Activated T-cell treated with anti-CD3 and anti-CD28 coated beads, Interleukin-2, amount 50 U/mL, for 48 hours (primary cell): ENCODE data around the gene SEC31B.
A peak's percentile ranks its signal among the peaks of the same experiment; 100 is the strongest.

Experiments used
- DNase-seq, 2 experiments: peaks; one replicate each; pipeline ENCODE4 v3.0.0-alpha.2; 2020

SEC31B gene

DNA sequence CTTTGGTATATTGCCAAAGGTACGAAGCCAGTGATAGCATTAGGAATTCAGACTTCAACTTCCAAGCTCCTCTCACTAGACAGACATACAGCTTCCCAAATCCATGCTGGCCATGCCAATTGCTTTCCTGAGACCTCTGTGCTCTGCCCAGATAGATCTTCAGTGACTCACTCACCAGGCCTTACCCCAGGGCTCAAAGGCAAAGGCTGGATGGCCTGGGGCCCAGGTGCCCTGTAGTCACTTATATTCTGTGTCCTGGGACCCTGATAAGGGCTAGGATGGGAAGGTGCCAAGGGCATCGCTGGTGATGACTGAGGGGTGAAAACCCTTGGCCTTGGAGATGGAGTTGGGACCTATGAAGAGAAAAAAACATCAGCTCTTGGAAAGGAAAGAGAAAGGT is 29.1 kb downstream of the SEC31B start:
- DNase-seq = no peak

DNA sequence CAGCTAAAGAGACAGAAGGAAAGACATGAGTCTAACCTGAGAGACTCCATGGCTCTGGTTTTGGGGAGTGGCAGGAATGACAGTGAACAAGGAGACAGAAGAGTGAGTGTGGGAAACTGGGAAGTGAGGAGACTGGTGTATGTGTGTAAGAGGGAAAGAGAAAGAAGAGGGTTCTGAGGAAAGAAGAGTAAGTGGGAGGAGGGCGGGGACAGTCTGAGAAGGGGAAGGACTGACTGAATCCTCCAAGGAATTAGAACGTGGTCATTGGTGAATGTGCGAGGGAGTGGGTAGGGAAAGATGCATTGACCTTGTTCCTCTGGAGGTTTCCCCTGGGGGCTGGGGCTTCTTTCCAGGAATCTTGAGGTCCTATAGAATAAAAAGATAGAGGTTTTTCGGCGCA is 30.3 kb downstream of the SEC31B start:
- no peak for DNase-seq

DNA sequence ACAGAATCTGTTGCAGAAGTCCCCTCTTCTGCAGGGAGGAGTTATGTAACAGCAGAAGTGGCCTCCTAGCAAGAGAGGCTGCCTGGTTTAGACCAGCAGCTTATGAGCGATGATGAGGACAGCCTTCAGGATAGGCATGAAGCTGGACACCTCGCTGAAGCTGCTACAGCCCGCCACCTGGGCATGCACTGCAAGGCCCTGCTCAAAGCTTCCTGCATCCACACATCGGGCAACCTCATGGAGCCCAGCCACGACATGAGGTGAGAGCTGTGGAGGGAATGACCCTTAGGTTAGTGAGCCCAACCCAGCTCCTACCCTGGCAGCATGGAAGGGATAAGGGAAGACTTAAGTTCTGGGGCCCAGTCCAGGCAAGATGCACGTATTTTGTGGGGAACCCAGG is 32.1 kb downstream of the SEC31B start:
- no peak for DNase-seq

DNA sequence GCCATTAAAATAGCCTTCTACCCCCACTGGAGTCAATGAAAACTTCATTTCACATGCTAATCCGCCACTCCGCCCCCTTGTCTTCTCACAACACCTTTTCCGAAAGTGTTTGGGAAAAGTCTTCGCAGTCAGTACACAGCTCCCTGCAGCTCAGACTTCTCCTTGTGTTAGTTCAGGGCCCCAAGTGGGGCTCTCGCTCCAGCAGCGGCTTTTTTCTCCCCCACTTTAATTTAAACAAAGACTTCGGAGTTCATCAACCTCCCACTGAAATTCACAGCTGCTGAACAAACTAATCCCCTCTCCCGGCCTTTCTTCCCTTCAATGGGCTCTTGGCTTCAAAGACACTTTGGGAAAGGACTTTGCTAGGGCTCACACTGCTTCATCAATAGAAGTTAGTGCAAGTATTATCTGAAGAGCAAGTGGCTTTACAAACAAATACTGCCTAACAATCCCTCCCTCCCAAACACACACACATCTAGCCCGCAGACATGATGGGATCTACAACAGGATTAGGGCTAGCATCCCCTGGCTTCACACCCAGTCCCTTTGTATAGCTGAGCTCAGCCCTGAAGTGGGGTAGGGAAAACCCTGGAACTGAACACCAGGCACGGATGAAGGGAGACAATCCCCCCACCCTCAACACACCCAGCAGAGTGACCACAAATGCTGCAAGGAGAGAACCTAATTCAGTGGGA is 33.7 kb downstream of the SEC31B start:
- DNase-seq = no peak

DNA sequence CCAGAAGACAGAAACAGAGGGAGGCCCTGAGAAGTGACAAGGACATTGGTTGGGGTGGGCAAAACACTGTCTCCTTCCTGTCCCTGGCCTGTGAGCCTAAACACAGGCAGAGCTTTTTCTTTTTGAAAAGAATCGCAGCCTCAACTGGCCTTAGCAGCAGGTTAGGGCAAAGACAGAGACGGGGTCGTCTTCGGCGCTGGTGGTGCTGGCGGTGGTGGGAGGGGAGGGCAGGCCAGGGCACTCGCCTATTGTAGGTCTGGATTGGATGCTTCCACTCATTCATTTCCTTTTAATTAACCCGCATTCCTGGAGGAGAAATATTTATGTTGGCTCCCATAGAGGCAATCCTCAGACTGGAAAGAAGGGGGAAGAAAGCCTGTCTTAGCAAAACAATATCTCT is 34.3 kb downstream of the SEC31B start:
- no peak for DNase-seq

DNA sequence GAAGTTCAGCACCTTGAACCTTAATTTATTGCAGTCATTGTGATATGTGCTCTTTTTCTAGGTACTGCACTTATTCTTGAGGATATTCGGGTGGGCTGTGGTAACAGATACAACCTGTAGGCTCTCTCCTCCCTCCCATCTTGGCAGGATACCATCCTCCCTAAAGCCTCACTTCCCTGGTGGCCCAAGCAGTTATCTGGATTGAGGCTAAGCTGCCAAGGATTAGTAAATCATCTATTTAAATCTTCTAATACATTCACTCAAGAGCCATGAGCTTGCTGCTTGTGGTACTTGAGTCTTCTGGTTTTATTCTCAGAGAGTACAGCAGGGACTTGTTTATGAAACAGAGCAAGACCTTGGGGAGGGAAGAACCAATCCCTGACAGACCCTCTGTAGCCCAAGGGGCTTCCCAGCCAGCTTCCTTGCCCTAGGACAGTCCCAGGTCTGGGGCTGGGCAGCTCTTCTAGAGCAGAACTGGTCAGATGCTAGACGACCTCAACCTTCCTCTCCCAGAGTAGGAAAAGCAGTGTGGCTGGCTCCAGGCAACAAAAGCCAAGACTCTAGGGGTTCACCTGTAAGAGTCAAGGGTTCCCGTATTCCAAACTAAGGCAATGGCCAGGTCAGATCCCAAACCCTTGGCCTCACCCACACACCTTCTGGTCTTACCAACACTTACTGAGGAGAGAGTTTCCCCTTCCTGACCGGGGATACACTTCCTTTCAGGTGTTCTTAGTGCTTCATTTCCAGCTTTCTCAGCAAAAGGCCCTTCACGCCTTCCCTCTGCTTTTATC is 35.6 kb downstream of the SEC31B start:
- no peak for DNase-seq

DNA sequence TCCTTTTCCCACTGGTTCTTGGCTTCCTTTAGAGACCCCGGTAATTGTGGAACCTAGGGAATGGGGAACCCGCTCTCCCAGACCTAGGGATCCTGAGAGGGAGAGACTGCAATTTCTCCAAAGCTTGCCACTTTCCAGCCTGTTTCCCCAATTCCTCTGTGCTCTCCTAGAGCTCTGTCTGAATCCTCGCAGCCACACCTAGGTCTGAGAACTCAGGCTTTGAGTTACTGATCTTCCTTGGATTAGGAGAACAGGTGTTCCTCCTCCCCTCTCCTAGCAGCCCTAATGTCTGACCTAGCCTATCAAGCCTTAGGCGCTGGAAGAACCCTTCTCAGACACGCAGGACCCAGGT is 36.9 kb downstream of the SEC31B start:
- DNase-seq = no peak

DNA sequence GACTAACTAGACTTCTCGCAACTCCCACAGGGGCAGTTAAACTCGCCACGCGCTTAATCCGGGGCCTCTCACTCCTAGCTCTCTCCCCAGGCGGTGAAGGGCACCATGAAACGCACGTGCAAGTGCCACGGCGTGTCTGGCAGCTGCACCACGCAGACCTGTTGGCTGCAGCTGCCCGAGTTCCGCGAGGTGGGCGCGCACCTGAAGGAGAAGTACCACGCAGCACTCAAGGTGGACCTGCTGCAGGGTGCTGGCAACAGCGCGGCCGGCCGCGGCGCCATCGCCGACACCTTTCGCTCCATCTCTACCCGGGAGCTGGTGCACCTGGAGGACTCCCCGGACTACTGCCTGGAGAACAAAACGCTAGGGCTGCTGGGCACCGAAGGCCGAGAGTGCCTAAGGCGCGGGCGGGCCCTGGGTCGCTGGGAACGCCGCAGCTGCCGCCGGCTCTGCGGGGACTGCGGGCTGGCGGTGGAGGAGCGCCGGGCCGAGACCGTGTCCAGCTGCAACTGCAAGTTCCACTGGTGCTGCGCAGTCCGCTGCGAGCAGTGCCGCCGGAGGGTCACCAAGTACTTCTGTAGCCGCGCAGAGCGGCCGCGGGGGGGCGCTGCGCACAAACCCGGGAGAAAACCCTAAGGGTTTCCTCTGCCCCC is 37.4 kb downstream of the SEC31B start:
- DNase-seq = peak; percentile 75 to 82

DNA sequence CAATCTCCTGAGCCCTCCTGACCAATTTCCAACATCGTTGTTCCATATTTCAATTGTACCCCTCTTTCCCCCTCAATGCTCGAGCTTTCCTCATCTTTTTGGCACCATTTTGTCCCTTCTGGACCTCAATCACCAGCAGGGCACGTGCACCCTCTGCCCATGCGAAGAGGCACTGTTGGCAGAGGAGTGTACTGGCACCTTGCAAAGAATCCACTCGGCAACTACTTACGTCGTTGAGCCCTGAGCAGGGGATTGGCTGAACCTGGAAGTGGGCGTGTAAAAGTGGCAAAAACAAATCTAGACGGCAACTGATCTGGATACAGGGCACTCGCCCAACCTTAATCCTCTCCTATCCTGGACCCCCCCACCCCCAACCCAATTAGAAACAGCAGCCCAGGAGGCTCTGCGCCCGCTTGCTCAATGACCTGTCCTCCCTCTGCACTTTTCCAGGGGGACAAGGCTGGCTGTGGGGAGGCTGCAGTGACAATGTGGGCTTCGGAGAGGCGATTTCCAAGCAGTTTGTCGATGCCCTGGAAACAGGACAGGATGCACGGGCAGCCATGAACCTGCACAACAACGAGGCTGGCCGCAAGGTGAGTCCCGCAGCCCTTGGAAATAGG is 38.1 kb downstream of the SEC31B start:
- peak; percentile 99 to 100 for DNase-seq

DNA sequence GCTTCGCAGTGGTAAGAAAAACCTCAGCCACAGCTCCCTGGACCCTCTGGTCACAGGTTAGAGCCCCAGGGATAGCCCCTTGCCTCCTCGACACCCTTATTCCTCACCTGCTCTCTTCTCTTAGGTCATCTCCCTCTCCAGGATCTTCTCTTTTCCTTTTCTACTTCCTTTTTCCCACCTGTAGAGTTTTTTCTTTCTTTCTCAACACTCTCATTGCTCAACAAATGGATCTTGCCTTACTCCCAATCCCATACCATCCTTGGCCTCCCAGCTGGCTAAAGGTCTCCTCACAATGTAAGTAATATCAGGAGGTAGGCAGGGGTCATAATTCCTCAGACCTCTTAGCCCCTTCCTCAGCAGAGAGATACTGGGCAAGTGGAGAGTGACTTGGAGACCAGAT is 39.7 kb downstream of the SEC31B start:
- DNase-seq = no peak

DNA sequence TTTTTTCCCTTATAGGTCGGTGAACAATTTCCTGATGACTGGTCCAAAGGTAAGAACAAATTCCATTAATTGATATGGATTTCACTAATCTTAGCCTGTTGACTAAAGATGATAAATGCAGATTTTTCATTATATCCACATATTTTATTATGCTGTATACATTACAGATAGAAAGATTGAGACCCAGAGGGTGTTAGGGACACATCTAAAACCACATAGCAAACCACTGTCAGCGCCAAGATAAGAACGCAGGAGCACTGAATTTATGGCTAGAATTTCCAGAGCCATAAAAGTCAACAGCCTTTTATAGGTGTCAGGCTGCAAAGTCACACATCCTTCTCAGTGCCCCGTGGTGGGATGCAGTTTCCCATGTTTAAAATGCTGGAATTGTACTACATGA is 40.6 kb downstream of the SEC31B start:
- DNase-seq = no peak

DNA sequence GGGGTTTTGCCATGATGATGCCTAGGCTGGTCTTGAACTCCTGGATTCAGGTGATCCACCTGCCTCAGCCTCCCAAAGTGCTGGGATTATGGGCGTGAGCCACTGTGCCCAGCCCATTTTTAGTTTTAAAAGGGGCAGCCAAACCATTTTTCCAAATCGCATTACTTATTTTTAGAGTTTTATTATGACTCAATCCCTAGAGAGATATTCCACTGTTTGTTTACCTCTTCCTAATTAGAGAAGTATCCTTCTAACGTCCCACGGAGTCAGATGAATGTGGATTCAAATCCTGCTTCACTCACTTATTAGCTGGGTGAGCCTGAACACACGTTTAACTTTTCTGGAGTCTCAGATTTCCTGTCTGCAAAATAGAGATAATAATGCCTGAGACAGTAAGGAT is 41.7 kb downstream of the SEC31B start:
- DNase-seq = no peak

DNA sequence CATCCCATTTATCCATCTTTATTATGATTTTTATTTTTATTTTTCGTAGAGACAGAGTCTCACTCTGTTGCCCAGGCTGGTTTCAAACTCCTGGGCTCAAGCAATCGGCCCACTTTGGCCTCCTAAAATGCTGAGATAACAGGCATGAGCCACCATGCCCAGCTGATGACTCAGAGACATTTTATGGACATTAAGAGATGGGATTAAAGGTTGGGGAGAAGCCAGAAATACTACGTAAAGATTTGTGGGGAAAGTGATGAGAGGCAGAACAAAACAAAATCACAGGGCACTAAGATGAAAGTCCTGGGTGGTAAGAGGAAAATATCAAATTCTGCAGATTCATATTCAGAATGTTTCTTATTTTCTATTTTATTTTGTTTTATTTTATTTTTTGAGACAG is 49.3 kb downstream of the SEC31B start:
- DNase-seq = no peak

DNA sequence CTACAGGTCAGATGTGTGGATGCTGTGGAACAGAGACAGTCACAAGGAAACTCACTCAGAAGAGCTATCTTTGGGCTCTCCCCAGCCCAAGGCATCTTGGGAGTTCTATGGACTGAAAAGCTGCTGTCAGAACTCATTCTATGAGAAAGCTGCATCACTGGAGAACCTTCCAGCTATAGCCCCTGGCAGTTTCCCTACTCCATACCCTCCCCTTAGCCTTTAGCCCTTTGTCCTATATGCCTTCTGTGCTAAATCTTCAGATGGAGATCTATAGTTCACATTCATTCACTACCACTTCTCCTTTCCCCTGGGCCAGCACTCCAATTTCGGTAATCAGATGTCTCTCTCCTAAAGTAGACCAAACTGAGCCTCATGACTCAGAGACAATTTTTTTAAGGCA is 49.9 kb downstream of the SEC31B start:
- DNase-seq = no peak

DNA sequence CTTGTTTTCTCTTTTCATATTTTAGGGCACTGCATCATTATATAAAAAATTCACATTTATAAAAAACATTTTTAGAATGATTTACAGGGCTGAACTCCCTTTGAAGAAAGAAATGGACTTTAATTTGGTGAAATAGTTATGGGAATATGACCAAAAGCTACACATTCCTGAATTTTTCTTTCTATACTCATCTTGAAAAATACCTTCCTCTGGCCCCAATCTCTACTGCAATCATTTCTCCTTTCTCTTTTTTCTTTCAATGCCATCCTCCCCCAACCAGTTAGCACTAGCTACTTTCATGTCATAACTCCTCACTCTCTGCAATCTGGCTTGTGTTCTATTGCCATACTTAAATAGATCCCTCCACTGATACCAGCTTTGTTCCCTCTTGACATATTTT is 50.7 kb downstream of the SEC31B start:
- no peak for DNase-seq

DNA sequence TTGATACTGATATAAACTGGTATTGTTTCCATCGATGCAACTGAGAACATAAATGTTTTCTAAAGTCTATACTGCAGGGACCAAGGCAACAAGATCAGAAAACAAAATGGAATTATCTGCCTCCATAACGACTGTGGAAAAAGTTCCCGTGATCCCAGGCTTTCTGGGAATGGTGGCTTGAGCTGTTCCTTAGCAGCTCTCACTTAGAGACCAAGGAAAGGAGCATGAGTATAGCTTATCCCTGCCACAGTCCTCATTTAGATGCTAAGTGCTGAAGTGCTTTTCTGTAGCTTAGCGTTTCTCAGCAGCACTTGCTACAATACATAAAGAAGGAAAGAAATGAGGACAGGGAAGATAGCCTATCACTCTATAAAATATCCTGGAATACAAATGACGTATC is 51.3 kb downstream of the SEC31B start:
- DNase-seq = no peak

DNA sequence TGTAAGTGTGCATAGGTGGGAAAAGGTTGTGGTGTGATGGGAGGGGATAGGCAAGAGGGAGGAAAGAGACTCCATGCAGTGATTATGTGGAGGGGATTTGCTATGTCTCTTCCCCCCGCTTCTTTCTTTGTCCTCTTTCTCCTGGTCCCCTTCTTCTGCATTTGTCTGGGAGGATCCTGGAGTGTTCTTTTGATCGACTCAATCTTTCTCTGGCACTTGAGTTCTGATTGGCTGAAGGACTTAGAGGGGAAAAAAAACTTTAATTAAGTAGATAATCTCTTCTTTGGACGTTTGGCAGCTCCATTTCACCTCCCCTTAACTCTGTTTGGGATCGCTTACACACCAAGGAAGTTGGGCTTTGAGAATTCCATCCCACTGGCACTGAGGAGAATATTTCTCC is 57.0 kb downstream of the SEC31B start, which contains the start of gene WNT8B:
Gene WNT8B (plus strand): TSS at position 301 of the 400 bp plus-strand sequence. CDS start 160 bp downstream, outside the sequence.
- no peak for DNase-seq

DNA sequence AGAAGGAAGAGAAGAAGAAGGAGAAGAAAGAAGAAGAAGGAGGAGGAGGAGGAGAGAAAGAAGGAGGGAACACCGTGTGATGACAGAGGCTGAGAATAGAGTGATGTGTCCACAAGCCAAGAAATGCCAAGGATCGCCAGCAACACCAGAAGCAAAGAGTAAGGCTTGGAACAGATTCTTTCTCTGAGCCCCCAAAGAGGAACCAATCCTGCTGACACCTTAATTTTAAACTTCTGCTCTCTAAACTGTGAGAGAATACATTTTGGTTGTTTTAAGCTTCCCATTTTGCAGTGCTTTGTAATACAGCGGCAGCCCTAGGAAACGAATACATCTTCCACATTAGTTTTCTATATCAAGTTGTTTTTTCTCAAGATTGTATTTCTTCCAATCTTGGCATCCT is 70.7 kb downstream of the SEC31B start:
- no peak for DNase-seq

DNA sequence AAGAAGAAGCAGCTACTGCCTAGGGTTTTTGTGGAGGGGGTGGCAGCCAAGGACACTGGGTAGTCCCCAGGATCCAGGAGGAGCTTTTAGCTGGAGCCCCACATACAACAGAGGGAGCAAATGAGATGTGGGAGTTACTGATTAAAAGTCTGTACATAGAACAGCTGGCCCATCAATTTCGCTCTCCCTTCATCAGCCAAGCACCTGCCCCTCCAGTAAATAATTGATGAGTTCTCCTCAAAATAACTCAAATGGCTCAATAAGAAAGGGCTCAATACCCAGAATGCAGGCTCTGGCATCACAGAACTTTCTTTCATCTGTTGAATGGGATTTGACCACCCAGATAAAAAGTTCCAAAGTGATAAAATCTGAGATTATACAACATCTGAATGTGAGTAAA is 72.0 kb downstream of the SEC31B start:
- DNase-seq = no peak

DNA sequence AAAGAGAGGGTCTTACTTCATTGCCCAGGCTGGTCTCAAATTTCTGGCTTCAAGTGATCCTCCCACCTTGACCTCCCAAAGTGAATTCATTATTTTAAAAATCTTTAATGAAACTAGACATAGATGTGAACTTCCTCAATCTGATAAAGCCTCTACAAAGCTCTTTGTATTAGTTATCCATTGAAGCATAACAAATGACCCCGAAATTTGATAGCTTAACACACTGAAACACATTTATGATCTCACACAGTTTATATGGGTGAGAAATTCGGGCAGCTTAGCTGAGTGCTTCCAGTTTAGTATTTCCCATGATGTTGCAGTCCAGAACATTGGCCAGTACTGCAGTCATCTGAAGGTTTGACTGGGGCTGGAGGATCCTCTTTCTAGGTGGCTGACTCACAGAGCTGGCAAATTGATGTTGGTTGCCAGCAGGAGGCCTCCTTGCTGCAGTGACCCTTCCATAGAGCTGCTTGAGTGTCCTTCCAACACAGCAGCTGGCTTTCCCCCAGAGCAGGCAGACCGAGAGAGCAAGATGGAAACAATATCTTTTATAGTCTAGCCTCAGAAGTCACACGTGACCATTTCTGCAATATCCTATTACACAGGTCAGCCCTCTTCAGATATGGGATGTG is 73.4 kb downstream of the SEC31B start:
- DNase-seq = no peak

DNA sequence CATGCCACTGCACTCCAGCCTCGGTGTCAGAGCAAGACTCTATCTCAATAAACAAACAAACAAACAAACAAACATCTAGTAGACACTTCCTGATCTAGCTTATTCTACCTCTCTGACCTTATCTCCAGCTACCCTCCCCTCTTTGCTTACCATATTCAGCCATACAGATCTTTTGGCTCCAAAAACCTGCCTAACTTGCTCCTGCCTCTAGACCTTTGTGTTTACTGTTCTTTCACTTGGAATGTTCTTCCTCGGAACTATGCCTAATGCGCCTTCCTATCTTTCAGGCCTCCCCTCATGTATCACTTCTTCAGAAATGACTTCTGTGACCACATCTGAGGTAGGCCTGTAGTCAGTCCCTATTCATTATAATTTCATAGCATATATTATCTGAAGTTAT is 77.1 kb downstream of the SEC31B start:
- DNase-seq = no peak

DNA sequence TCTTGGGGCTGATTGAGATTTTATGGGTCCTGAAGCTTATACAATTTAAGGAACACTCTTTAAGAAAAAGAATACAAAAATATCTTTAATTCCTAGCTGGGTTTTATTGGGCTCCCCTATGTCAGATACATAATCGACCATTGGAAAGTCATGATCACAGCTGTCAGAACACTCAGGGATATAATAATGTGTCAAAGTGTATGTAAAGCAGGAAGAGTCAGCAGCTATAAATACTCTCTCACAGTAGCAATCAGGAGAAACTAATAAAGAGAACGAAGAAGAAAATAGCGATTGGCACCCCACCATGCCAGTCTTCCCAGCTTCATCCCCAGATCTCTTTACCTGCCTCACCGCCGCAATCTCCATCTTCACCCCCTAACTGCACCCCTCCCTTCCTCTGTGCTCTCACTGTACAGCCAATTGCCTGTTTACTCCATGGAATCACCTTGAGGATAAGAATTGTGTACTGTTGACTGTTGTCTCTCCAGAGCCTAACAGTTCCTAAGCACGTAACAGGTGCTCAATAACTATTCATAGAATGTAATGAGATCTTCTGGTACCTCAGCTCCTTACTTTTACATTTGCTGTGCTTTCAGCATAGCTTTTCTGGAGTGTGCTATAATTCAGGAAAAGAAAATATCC is 80.9 kb downstream of the SEC31B start:
- DNase-seq = no peak
